K562 (cell line): Measurements from ENCODE around the gene NUP62. TPM values are rescaled to one million over a fixed set of nuclear protein-coding genes. Genes with fewer than 3 reads are reported as not detected.

Experiments used
- ELF4 ChIP-seq: fragments of 450-650 bp; formaldehyde crosslinking; IDR thresholded peaks from 2 replicates; pipeline ENCODE4 v1.4.0; 2022; ENCODE audit warnings: missing genetic modification characterization
- ERF ChIP-seq: fragments of 450-650 bp; formaldehyde crosslinking; IDR thresholded peaks from 2 replicates; pipeline ENCODE4 v1.4.0; 2020; ENCODE audit warnings: mild to moderate bottlenecking, mixed read lengths
- ESRRA ChIP-seq: fragments of 450-650 bp; IDR thresholded peaks from 2 replicates; pipeline ENCODE4 v1.6.1; 2014; ENCODE audit warnings: low read depth, mild to moderate bottlenecking, moderate library complexity, borderline replicate concordance
- FOXK2 ChIP-seq, 2 experiments: fragments of 450-650 bp; IDR thresholded peaks in 1 of 2; conservative IDR thresholded peaks in 1 of 2; 2 replicates each; pipeline ENCODE4 v1.6.1; 2016; ENCODE audit warnings: low read depth in 2 of 2, mild to moderate bottlenecking in 1 of 2
- FOXP1 ChIP-seq: sonication (generic); formaldehyde crosslinking; IDR thresholded peaks from 2 replicates; pipeline ENCODE4 v1.8.0; 2022; ENCODE audit warnings: mild to moderate bottlenecking, missing genetic modification reagents
- HOXB6 ChIP-seq: fragments of 250-450 bp; sonication (Bioruptor Pico); IDR thresholded peaks from 2 replicates; pipeline ENCODE4 v1.5.1; 2022; ENCODE audit warnings: mild to moderate bottlenecking, borderline replicate concordance
- RB1 ChIP-seq: fragments of 450-650 bp; IDR thresholded peaks from 2 replicates; pipeline ENCODE4 v1.6.1; 2017; ENCODE audit warnings: low read depth, mild to moderate bottlenecking
- TAF9B ChIP-seq: fragments of 450-650 bp; IDR thresholded peaks from 2 replicates; pipeline ENCODE4 v1.6.1; 2018; ENCODE audit warnings: mild to moderate bottlenecking; ENCODE audit not compliant: partially characterized antibody
- polyA plus RNA-seq, 8 experiments: library from polyadenylated mRNA; depleted of rRNA in 4 of 8; stranded (reverse) in 5 of 8; unstranded in 3 of 8; fragments of >200 nt; fragmentation: Nextera tagmentation in 2 of 8; fragmentation: Illumina TruSeq in 1 of 8; extraction: Ambion mirVana in 2 of 8; extraction: Trizol in 1 of 8; gene quantifications; 2 replicates each; pipeline versions ENCODE4 v1.2.1 to v1.2.3, GENCODE V29; 2011 to 2014; ENCODE audit warnings: inconsistent platforms in 1 of 8, missing spikeins in 1 of 8
- total RNA-seq, 7 experiments: library from RNA; depleted of rRNA in 6 of 7; stranded (reverse); fragments of >200 nt in 6 of 7; fragmentation: Illumina TruSeq in 2 of 7; extraction: Trizol in 2 of 7; gene quantifications; 2 replicates each; pipeline versions ENCODE4 v1.2.1 to v1.2.3, GENCODE V29; 2011 to 2021; ENCODE audit warnings: low replicate concordance in 1 of 7
- TF ChIP-seq, protein P1 (sequence below): fragments of 450-650 bp; formaldehyde crosslinking; IDR thresholded peaks from 2 replicates; pipeline ENCODE4 v1.4.0; 2020; ENCODE audit warnings: mild to moderate bottlenecking, moderate library complexity
- TF ChIP-seq, protein P2 (sequence below): fragments of 250-450 bp; sonication (Bioruptor Pico); IDR thresholded peaks from 2 replicates; pipeline ENCODE4 v1.4.0; 2020
- TF ChIP-seq, protein P3 (sequence below): fragments of 450-650 bp; formaldehyde crosslinking; IDR thresholded peaks from 2 replicates; pipeline ENCODE4 v1.4.0; 2020; ENCODE audit warnings: mild to moderate bottlenecking, moderate library complexity
- TF ChIP-seq, protein P4 (sequence below): IDR thresholded peaks from 2 replicates; pipeline ENCODE4 v1.6.1; 2011; ENCODE audit warnings: borderline replicate concordance, low read depth, mild to moderate bottlenecking, moderate library complexity, low read length; ENCODE audit not compliant: insufficient read depth, poor library complexity, severe bottlenecking
- TF ChIP-seq, protein P5 (sequence below): fragments of 250-450 bp; sonication (Bioruptor Pico); IDR thresholded peaks from 2 replicates; pipeline ENCODE4 v1.8.0; 2022; ENCODE audit warnings: moderate library complexity, mild to moderate bottlenecking, inconsistent platforms
- TF ChIP-seq, protein P6 (sequence below): fragments of 450-650 bp; formaldehyde crosslinking; IDR thresholded peaks from 2 replicates; pipeline ENCODE4 v1.4.0; 2022; ENCODE audit warnings: missing genetic modification characterization

NUP62 gene
- total and polyA plus RNA-seq, 9 of the 15 experiments (the other 6 are each of a cell fraction or from before 2014, with no cell fraction given): 16.9 to 109 (median 66.0) TPM

DNA sequence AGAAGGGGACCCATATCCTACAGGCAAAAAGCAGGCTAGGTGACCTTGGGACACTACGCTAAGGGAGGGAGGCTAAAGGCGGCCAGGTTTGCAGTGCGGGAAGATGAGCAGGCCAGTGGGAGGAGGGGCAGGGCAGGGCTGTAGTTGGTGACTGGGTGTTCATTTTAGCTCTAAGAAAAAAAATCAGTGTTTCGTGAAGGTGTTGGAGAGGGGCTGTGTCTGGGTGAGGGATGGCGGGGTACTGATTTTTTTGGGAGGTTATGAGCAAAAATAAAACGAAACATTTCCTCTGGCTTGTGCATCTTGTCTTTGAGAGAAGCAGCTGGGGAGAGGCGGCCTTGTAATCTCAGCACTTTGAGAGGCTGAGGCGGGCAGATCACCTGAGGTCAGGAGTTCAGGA lies 4.3 kb upstream of the NUP62 start (continued):
- TF ChIP-seq, protein P1, sequence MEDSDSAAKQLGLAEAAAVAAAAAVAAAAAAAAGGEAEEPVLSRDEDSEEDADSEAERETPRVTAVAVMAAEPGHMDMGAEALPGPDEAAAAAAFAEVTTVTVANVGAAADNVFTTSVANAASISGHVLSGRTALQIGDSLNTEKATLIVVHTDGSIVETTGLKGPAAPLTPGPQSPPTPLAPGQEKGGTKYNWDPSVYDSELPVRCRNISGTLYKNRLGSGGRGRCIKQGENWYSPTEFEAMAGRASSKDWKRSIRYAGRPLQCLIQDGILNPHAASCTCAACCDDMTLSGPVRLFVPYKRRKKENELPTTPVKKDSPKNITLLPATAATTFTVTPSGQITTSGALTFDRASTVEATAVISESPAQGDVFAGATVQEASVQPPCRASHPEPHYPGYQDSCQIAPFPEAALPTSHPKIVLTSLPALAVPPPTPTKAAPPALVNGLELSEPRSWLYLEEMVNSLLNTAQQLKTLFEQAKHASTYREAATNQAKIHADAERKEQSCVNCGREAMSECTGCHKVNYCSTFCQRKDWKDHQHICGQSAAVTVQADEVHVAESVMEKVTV: peak; percentile 28; the same call in 1 of the 2 replicates
- TF ChIP-seq ERF (peak; percentile 94), FOXP1 (no peak), RB1 (no peak), FOXK2 (conservative IDR thresholded peaks at IDR 0.05 in 1 of 2, IDR thresholded peaks at IDR 0.05 in 1 of 2; ENCODE audit: low read depth in 2 of 2) (no peak), ELF4 (CRISPR knock-in tag) (peak; percentile 98), HOXB6 (CRISPR knock-in tag) (peak; percentile 96), TAF9B (no peak), ESRRA (peak; percentile 93)
- TF ChIP-seq, protein P2, sequence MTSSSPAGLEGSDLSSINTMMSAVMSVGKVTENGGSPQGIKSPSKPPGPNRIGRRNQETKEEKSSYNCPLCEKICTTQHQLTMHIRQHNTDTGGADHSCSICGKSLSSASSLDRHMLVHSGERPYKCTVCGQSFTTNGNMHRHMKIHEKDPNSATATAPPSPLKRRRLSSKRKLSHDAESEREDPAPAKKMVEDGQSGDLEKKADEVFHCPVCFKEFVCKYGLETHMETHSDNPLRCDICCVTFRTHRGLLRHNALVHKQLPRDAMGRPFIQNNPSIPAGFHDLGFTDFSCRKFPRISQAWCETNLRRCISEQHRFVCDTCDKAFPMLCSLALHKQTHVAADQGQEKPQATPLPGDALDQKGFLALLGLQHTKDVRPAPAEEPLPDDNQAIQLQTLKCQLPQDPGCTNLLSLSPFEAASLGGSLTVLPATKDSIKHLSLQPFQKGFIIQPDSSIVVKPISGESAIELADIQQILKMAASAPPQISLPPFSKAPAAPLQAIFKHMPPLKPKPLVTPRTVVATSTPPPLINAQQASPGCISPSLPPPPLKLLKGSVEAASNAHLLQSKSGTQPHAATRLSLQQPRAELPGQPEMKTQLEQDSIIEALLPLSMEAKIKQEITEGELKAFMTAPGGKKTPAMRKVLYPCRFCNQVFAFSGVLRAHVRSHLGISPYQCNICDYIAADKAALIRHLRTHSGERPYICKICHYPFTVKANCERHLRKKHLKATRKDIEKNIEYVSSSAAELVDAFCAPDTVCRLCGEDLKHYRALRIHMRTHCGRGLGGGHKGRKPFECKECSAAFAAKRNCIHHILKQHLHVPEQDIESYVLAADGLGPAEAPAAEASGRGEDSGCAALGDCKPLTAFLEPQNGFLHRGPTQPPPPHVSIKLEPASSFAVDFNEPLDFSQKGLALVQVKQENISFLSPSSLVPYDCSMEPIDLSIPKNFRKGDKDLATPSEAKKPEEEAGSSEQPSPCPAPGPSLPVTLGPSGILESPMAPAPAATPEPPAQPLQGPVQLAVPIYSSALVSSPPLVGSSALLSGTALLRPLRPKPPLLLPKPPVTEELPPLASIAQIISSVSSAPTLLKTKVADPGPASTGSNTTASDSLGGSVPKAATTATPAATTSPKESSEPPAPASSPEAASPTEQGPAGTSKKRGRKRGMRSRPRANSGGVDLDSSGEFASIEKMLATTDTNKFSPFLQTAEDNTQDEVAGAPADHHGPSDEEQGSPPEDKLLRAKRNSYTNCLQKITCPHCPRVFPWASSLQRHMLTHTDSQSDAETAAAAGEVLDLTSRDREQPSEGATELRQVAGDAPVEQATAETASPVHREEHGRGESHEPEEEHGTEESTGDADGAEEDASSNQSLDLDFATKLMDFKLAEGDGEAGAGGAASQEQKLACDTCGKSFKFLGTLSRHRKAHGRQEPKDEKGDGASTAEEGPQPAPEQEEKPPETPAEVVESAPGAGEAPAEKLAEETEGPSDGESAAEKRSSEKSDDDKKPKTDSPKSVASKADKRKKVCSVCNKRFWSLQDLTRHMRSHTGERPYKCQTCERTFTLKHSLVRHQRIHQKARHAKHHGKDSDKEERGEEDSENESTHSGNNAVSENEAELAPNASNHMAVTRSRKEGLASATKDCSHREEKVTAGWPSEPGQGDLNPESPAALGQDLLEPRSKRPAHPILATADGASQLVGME (CRISPR knock-in tag): no peak
- TF ChIP-seq, protein P3, sequence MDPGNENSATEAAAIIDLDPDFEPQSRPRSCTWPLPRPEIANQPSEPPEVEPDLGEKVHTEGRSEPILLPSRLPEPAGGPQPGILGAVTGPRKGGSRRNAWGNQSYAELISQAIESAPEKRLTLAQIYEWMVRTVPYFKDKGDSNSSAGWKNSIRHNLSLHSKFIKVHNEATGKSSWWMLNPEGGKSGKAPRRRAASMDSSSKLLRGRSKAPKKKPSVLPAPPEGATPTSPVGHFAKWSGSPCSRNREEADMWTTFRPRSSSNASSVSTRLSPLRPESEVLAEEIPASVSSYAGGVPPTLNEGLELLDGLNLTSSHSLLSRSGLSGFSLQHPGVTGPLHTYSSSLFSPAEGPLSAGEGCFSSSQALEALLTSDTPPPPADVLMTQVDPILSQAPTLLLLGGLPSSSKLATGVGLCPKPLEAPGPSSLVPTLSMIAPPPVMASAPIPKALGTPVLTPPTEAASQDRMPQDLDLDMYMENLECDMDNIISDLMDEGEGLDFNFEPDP (CRISPR knock-in tag): 0 out of 2 replicates have a peak, but pooled peaks have one; percentile 16
- TF ChIP-seq, protein P4, sequence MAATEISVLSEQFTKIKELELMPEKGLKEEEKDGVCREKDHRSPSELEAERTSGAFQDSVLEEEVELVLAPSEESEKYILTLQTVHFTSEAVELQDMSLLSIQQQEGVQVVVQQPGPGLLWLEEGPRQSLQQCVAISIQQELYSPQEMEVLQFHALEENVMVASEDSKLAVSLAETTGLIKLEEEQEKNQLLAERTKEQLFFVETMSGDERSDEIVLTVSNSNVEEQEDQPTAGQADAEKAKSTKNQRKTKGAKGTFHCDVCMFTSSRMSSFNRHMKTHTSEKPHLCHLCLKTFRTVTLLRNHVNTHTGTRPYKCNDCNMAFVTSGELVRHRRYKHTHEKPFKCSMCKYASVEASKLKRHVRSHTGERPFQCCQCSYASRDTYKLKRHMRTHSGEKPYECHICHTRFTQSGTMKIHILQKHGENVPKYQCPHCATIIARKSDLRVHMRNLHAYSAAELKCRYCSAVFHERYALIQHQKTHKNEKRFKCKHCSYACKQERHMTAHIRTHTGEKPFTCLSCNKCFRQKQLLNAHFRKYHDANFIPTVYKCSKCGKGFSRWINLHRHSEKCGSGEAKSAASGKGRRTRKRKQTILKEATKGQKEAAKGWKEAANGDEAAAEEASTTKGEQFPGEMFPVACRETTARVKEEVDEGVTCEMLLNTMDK: no peak
- TF ChIP-seq, protein P5, sequence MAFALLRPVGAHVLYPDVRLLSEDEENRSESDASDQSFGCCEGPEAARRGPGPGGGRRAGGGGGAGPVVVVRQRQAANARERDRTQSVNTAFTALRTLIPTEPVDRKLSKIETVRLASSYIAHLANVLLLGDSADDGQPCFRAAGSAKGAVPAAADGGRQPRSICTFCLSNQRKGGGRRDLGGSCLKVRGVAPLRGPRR: no peak
- TF ChIP-seq, protein P6, sequence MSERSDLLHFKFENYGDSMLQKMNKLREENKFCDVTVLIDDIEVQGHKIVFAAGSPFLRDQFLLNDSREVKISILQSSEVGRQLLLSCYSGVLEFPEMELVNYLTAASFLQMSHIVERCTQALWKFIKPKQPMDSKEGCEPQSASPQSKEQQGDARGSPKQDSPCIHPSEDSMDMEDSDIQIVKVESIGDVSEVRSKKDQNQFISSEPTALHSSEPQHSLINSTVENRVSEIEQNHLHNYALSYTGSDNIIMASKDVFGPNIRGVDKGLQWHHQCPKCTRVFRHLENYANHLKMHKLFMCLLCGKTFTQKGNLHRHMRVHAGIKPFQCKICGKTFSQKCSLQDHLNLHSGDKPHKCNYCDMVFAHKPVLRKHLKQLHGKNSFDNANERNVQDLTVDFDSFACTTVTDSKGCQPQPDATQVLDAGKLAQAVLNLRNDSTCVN (CRISPR knock-in tag): peak; percentile 99
